H1 (cell line): Measurements from ENCODE around the gene KBTBD2.

Experiments used
- CBX8 ChIP-seq: fragments of 300-800, 300-1000 bp; sonication (generic); IDR thresholded peaks from 2 replicates; pipeline ENCODE4 v1.7.1; 2016; ENCODE audit warnings: low read depth, low read length, borderline replicate concordance
- CTCF ChIP-seq, 3 experiments: IDR thresholded peaks; 1 replicate in 2 of 3; 2 replicates in 1 of 3; pipeline versions ENCODE4 v1.5.1 to v1.6.1; 2011; ENCODE audit warnings: low read length in 3 of 3, mild to moderate bottlenecking in 3 of 3, inconsistent platforms in 2 of 3, low read depth in 1 of 3, moderate library complexity in 1 of 3; ENCODE audit not compliant: insufficient read depth in 1 of 3; ENCODE audit errors: control extremely low read depth in 1 of 3
- EP300 ChIP-seq, 2 experiments: IDR thresholded peaks; 1 replicate in 1 of 2; 2 replicates in 1 of 2; pipeline ENCODE4 v1.6.1; 2011 to 2012; ENCODE audit warnings: low read depth in 2 of 2, low read length in 2 of 2, mild to moderate bottlenecking in 2 of 2, borderline replicate concordance in 1 of 2, inconsistent platforms in 1 of 2, moderate library complexity in 1 of 2
- EZH2 ChIP-seq: fragments of 200-600 bp; sonication (generic); IDR thresholded peaks from 2 replicates; pipeline ENCODE4 v1.7.1; 2012; ENCODE audit warnings: low read depth, mild to moderate bottlenecking, moderate library complexity, low read length, inconsistent platforms; ENCODE audit not compliant: severe bottlenecking
- JUND ChIP-seq: IDR thresholded peaks from 2 replicates; pipeline ENCODE4 v1.6.1; 2011; ENCODE audit warnings: mild to moderate bottlenecking, improper control_type of control experiment, low read length
- POLR2A ChIP-seq, 2 experiments: IDR thresholded peaks; 1 replicate in 1 of 2; 2 replicates in 1 of 2; pipeline ENCODE4 v1.6.1; 2011; ENCODE audit warnings: low read depth in 2 of 2, low read length in 2 of 2, mild to moderate bottlenecking in 2 of 2; ENCODE audit errors: control extremely low read depth in 1 of 2
- POLR2AphosphoS5 ChIP-seq: IDR thresholded peaks from 2 replicates; pipeline ENCODE4 v1.6.1; 2011; ENCODE audit warnings: low read depth, low read length
- RAD21 ChIP-seq, 2 experiments: IDR thresholded peaks in 1 of 2; conservative IDR thresholded peaks in 1 of 2; 2 replicates each; pipeline ENCODE4 v1.6.1; 2011; ENCODE audit warnings: low read depth in 2 of 2, low read length in 2 of 2, improper control_type of control experiment in 1 of 2, inconsistent platforms in 1 of 2, mild to moderate bottlenecking in 1 of 2, moderate library complexity in 1 of 2
- RFX5 ChIP-seq: IDR thresholded peaks from 2 replicates; pipeline ENCODE4 v1.6.1; 2011; ENCODE audit warnings: low read depth, low read length, improper control_type of control experiment, borderline replicate concordance
- SIN3A ChIP-seq, 2 experiments: IDR thresholded peaks in 1 of 2; conservative IDR thresholded peaks in 1 of 2; 2 replicates each; pipeline ENCODE4 v1.6.1; 2011 to 2012; ENCODE audit warnings: low read length in 2 of 2, improper control_type of control experiment in 1 of 2, low read depth in 1 of 2, mild to moderate bottlenecking in 1 of 2
- SIRT6 ChIP-seq: IDR thresholded peaks from one replicate; pipeline ENCODE4 v1.7.1; 2012; ENCODE audit warnings: low read length, inconsistent platforms
- SUZ12 ChIP-seq: fragments of 200-600 bp; sonication (generic); IDR thresholded peaks from 2 replicates; pipeline ENCODE4 v1.6.1; 2012; ENCODE audit warnings: mild to moderate bottlenecking, inconsistent platforms, low read length, moderate library complexity, mixed read lengths
- TCF12 ChIP-seq: IDR thresholded peaks from 2 replicates; pipeline ENCODE4 v1.6.1; 2011; ENCODE audit warnings: low read depth, mild to moderate bottlenecking, low read length
- TEAD4 ChIP-seq: IDR thresholded peaks from 2 replicates; pipeline ENCODE4 v1.6.1; 2012; ENCODE audit warnings: low read depth, low read length, inconsistent platforms, mixed read lengths

GRCh38 chr7:32881074-32881982 is 10.2 kb downstream of the KBTBD2 start:
- TF ChIP-seq CTCF (IDR thresholded peaks at IDR 0.05; ENCODE audit: control extremely low read depth in 1 of 3, insufficient read depth in 1 of 3, low read depth in 1 of 3, low read length in 3 of 3) (no peak), POLR2AphosphoS5 (no peak), SUZ12 (no peak), SIN3A (conservative IDR thresholded peaks at IDR 0.05 in 1 of 2, IDR thresholded peaks at IDR 0.05 in 1 of 2; ENCODE audit: low read depth in 1 of 2, low read length in 2 of 2) (no peak), TCF12 (no peak), SIRT6 (no peak), EP300 (IDR thresholded peaks at IDR 0.05; ENCODE audit: borderline replicate concordance in 1 of 2, low read depth in 2 of 2, low read length in 2 of 2) (no peak), RFX5 (no peak), CBX8 (no peak), JUND (no peak), EZH2 (no peak), POLR2A (IDR thresholded peaks at IDR 0.05; ENCODE audit: control extremely low read depth in 1 of 2, low read depth in 2 of 2, low read length in 2 of 2) (no peak), RAD21 (IDR thresholded peaks at IDR 0.05 in 1 of 2, conservative IDR thresholded peaks at IDR 0.05 in 1 of 2; ENCODE audit: low read depth in 2 of 2, low read length in 2 of 2) (no peak), TEAD4 (no peak)
